Astrocyte (in vitro differentiated cells and primary cell): ENCODE results near the gene SLC24A4. TPM values are rescaled to one million over a fixed set of nuclear protein-coding genes. Genes with fewer than 3 reads are reported as not detected.

Source experiments
- DNase-seq: peaks from one replicate; pipeline ENCODE4 v3.0.0-alpha.2; 2010; ENCODE audit warnings: low read depth
- FAIRE-seq: peaks from 2 replicates; lab custom pipeline; 2011; peaks lifted over from hg19 to GRCh38; lab: Jason Lieb, UNC
- H2AFZ ChIP-seq: 2 replicates; pipeline ENCODE4 v1.6.0; 2012; ENCODE audit warnings: low read depth, low read length, inconsistent platforms
- H3K27ac ChIP-seq: 2 replicates; pipeline ENCODE4 v1.5.1; 2011; ENCODE audit warnings: low read depth, low read length, inconsistent platforms
- H3K27me3 ChIP-seq: 2 replicates; pipeline ENCODE4 v1.6.0; 2011; ENCODE audit warnings: low read length, inconsistent platforms; ENCODE audit not compliant: insufficient read depth
- H3K36me3 ChIP-seq: 2 replicates; pipeline ENCODE4 v1.5.1; 2011; ENCODE audit warnings: low read length, inconsistent platforms; ENCODE audit not compliant: insufficient read depth
- H3K4me1 ChIP-seq: 2 replicates; pipeline ENCODE4 v1.5.1; 2011; ENCODE audit warnings: low read length, inconsistent platforms; ENCODE audit not compliant: insufficient read depth
- H3K4me2 ChIP-seq: 2 replicates; pipeline ENCODE4 v1.6.0; 2012; ENCODE audit warnings: low read length, inconsistent platforms
- H3K4me3 ChIP-seq: 2 replicates; pipeline ENCODE4 v1.5.1; 2011; ENCODE audit warnings: low read depth, mild to moderate bottlenecking, low read length, inconsistent platforms; ENCODE audit not compliant: insufficient read depth
- H3K79me2 ChIP-seq: 2 replicates; pipeline ENCODE4 v1.6.0; 2012; ENCODE audit warnings: mild to moderate bottlenecking, low read length, inconsistent platforms; ENCODE audit not compliant: insufficient read depth
- H3K9ac ChIP-seq: 2 replicates; pipeline ENCODE4 v1.6.0; 2012; ENCODE audit warnings: mild to moderate bottlenecking, low read length, inconsistent platforms
- H3K9me3 ChIP-seq: 2 replicates; pipeline ENCODE4 v1.5.1; 2012; ENCODE audit warnings: low read depth, mild to moderate bottlenecking, low read length, inconsistent platforms; ENCODE audit not compliant: insufficient read depth
- H4K20me1 ChIP-seq: 2 replicates; pipeline ENCODE4 v1.6.0; 2012; ENCODE audit warnings: low read length, inconsistent platforms; ENCODE audit not compliant: insufficient read depth
- H3K27ac Mint-ChIP-seq: one replicate; pipeline ENCODE4 v1.8.0; 2021; ENCODE audit warnings: mild to moderate bottlenecking, mixed read lengths; ENCODE audit not compliant: unreplicated experiment
- H3K27me3 Mint-ChIP-seq: one replicate; pipeline ENCODE4 v1.8.0; 2021; ENCODE audit warnings: low read depth, mixed read lengths; ENCODE audit not compliant: unreplicated experiment
- H3K36me3 Mint-ChIP-seq: one replicate; pipeline ENCODE4 v1.8.0; 2021; ENCODE audit warnings: low read depth, mixed read lengths; ENCODE audit not compliant: unreplicated experiment
- H3K4me1 Mint-ChIP-seq: one replicate; pipeline ENCODE4 v1.8.0; 2021; ENCODE audit warnings: low read depth, mixed read lengths; ENCODE audit not compliant: unreplicated experiment
- H3K4me3 Mint-ChIP-seq: one replicate; pipeline ENCODE4 v1.8.0; 2021; ENCODE audit warnings: mild to moderate bottlenecking, moderate library complexity, mixed read lengths; ENCODE audit not compliant: unreplicated experiment
- H3K9me3 Mint-ChIP-seq: one replicate; pipeline ENCODE4 v1.8.0; 2021; ENCODE audit warnings: mild to moderate bottlenecking, mixed read lengths; ENCODE audit not compliant: unreplicated experiment
- EZH2 ChIP-seq: IDR thresholded peaks from 2 replicates; pipeline ENCODE4 v1.6.1; 2012; ENCODE audit warnings: mild to moderate bottlenecking, low read length, inconsistent platforms; ENCODE audit not compliant: insufficient read depth
- total RNA-seq: library from RNA; stranded (reverse); gene quantifications from 2 replicates; pipeline ENCODE4 v1.2.1, GENCODE V29; 2021
- TF ChIP-seq, protein P1 (sequence below): IDR thresholded peaks from 2 replicates; pipeline ENCODE4 v1.5.1; 2011; ENCODE audit warnings: low read depth, mild to moderate bottlenecking, inconsistent platforms, low read length, moderate library complexity; ENCODE audit not compliant: insufficient read depth

SLC24A4 gene
- total RNA-seq, 1 donor from 2014 or later = not detected

DNA sequence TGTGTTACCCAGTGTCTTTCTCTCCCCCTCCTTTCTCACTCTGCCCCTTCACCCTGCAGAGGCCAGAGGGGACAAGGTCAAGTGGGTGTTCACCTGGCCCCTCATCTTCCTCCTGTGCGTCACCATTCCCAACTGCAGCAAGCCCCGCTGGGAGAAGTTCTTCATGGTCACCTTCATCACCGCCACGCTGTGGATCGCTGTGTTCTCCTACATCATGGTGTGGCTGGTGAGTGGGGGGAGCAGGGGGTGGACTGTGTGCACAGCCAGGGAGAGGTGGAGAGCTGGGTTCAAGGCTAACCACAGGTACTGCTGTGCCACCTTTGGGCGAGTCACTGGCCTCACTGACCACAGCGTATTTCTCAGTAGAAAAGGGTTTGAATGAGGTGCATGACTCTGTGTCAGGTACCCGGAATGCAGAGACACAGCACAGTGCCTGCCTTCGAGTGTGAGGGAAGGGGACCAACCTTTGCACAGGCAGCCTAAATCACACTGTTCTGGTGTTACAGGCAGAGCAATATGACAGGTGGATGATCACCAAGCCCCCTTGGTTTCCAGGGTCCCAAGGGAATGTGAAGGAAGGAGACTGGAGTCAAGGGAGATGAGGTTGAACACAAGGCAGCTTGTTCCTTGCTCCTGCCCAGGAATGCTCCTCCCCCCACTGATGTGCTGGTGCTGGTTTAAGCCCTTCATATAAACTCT, 159.8 kb downstream of the SLC24A4 start:
- no peak for FAIRE-seq
- H3K27ac ChIP-seq = no peak overlapping the region

DNA sequence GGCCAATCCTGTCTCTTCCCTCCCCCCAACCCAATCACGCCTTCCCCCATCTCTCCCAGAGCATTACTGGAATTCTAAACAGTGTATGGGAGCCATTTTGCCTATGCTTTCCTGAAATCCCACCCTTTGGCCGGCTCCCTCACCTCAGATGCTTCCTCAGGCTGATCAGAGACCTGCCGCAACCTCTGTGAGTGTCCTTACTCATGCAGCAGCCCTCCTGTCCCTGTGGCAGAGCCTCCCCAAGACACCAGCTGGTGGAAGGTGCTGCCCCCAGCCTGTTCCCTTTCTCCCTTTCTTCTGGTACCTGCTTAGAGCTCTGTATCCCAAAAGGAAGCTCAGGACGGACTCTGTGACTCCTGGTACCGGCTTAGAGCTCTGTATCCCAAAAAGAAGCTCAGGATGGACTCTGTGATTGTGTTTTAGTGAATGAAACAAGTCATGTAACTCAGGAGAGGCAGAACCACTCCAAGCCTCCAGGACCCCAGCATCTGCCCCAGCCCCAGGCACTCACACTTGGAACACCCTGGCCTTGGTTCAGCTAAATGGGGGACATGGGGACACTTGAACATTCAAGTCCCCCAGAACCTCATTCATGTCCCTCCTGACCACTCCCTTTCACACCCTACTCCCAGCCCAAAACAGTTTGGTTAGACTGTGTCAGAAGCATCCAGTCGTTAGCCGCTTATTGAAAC, 161.3 kb downstream of the SLC24A4 start:
- Histone ChIP-seq H3K27ac (no peak overlapping the region), H3K4me3 (no peak overlapping the region), H4K20me1 (no peaks in the 10 kb centered on the region), H3K79me2 (no peaks in the 10 kb centered on the region), H2AFZ (no peak overlapping the region), H3K9ac (no peak overlapping the region), H3K36me3 (no peaks in the 10 kb centered on the region), H3K4me2 (no peak overlapping the region), H3K9me3 (no peaks in the 10 kb centered on the region), H3K4me1 (peaks cover 4% of the 10 kb centered on the region), H3K27me3 (peaks cover 8% of the 10 kb centered on the region)
- H3K4me3 Mint-ChIP-seq = no peak overlapping the region
- peaks cover 13% of the 10 kb centered on the region for H3K4me1 Mint-ChIP-seq
- peaks cover 4% of the 10 kb centered on the region for H3K9me3 Mint-ChIP-seq
- no peak for FAIRE-seq
- no peaks in the 10 kb centered on the region for H3K36me3 Mint-ChIP-seq
- no peak overlapping the region for H3K27ac Mint-ChIP-seq
- DNase-seq = no peak
- H3K27me3 Mint-ChIP-seq = peaks cover 13% of the 10 kb centered on the region
- TF ChIP-seq, protein P1, sequence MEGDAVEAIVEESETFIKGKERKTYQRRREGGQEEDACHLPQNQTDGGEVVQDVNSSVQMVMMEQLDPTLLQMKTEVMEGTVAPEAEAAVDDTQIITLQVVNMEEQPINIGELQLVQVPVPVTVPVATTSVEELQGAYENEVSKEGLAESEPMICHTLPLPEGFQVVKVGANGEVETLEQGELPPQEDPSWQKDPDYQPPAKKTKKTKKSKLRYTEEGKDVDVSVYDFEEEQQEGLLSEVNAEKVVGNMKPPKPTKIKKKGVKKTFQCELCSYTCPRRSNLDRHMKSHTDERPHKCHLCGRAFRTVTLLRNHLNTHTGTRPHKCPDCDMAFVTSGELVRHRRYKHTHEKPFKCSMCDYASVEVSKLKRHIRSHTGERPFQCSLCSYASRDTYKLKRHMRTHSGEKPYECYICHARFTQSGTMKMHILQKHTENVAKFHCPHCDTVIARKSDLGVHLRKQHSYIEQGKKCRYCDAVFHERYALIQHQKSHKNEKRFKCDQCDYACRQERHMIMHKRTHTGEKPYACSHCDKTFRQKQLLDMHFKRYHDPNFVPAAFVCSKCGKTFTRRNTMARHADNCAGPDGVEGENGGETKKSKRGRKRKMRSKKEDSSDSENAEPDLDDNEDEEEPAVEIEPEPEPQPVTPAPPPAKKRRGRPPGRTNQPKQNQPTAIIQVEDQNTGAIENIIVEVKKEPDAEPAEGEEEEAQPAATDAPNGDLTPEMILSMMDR = no peak
- no peak for TF ChIP-seq EZH2

More for the DNA sequence above, 159.8 kb downstream of the SLC24A4 start:
- Histone ChIP-seq H3K9ac (no peak overlapping the region), H3K4me3 (no peak overlapping the region), H3K36me3 (no peaks in the 10 kb centered on the region), H2AFZ (no peak overlapping the region), H3K4me1 (peaks cover 4% of the 10 kb centered on the region), H4K20me1 (no peaks in the 10 kb centered on the region), H3K79me2 (no peaks in the 10 kb centered on the region), H3K9me3 (no peaks in the 10 kb centered on the region), H3K27me3 (peaks cover 8% of the 10 kb centered on the region), H3K4me2 (no peak overlapping the region)
- Mint-ChIP-seq H3K9me3 (peaks cover 4% of the 10 kb centered on the region), H3K27me3 (peaks cover 13% of the 10 kb centered on the region), H3K36me3 (no peaks in the 10 kb centered on the region), H3K4me1 (peaks cover 13% of the 10 kb centered on the region), H3K27ac (no peak overlapping the region), H3K4me3 (no peak overlapping the region)
- DNase-seq = no peak
- TF ChIP-seq, protein P1 = no peak
- no peak for TF ChIP-seq EZH2
